NCI-H345 (cell line): Measurements from ENCODE around the gene EML1.

ENCODE experiments used
- DNase-seq: peaks from one replicate; lab custom pipeline; 2025; lab: John Stamatoyannopoulos, UW

Gene EML1

DNA sequence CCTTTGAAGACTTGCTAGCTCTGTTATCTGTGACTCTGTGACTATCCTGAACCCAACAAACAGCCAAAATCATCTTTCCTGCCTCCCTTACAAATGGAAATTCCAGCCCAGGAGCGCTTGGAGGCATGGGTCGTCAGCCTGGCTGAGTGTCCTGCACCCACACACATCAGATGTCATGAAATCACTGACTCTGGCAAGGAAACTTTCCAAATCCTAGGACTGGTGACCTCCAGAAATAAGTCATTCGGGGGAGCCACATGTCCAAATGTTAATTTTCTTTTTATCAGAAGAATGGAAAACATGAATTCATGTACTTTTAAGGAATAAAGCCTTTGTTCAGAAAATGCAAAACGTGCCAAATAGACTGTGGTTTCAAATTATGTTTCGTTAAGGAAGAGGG lies 175.7 kb downstream of the EML1 start:
- no peak for DNase-seq

DNA sequence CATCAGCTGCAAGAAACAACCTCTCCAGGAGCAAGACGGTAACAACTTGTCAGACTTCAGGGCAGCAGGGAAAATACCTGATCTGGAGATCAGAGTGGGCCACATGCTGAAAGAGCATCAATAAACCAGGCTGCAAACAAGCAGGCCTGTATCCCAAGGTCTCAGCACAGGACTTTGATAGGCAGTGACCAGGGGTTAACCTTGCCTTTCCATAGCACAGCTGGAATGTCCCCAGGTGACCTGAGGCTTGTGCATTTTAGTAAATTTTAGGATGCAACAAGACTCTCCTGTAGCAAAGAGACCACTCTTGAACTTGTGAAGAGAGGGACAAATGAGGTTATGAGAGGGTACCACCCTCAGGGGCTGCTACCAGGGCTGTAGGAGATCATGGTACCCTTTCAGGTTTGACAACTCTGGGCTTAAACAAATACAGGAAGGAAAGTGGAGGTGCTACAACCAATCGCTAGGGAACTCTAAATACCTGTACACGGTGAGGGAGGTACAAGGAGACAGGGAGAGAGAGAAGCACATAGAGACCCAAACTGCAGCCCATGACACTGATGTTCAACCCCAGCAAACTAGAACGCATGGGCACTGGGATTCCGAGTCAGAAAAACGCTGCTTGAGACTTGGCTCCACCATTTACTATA lies 176.6 kb downstream of the EML1 start:
- DNase-seq, result no peak

DNA sequence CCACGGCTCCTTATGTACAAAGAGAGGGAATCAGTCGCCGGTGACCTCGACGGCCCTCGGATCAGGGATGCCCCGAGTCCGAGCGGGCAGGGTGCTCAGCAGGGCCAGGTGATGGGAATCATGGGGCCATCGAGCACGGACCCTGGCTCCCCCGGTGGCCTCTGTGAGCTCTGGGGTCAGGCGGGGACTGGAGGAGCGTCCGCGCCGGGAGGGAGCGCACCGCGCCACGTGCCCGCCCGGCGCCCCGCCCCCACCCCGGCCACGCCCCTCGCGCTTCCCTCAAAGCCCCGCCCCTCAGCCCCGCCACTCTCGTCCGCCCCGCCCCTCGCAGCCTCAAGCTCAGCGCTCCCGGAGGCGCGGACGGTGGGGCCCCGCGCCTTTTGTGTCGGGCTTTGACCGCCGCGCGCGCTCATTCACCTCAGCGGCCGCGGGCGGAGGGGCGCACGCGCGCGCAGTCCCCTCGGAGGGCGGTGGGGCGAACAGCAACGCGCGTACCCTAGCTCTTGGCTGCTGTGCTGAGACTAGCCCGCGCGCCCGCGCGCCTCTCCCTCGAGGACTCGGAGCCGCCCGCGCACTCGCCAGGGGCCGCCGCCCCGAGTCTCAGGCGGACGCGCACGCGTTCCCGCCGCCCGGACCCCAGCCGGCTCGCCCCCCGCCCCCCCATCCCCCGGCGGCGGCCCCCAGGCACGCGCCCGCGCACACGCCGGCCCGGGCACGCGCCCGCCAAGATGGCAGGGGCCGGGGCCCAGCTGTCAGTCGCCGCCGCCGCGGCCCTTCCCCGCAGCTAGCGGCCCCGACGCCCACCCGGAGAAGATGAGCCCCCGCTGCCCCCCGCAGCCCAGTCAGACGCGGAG lies 178.1 kb downstream of the EML1 start:
- DNase-seq, result peak; percentile 84

DNA sequence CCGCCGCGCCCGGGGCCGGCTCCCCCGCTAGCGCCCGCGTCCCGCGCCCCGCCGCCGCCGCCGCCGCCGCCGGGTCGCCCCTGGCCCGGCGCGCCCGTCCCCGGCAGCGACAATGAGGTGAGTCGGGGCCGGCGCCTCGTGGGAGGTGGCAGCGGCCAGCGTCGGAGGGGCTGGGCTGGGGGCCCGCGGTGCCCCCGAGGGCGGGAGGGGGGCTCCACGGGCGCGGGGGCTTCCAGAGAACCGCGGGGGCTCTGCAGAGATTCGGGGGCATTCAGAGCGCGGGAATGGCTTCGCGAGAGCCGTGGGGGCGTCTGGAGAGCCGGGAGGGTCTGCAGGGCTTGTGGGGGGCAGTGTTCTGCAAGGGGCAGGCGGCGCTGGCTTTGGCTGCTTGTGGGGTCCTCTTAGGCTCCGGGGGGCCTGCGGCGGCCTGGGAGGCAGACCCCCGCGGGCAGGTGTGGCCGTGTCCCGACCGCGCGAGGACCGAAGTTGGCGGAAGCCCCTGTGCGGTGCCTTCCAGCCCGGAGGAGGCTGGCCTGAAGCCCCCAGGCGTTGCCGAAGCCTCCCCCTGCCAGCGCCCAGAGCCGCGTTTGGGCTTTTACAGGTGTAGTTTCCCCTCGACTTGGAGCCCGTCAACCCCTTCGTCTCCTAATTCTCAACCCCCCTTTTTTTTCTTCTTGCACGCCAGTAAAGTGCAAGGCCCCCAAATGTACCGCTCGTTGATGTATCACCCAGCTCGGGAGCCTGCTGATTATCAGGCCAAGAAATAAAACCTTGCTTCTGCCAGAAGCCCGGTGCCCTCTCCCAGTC lies 178.9 kb downstream of the EML1 start:
- DNase-seq, result peak; percentile 11

DNA sequence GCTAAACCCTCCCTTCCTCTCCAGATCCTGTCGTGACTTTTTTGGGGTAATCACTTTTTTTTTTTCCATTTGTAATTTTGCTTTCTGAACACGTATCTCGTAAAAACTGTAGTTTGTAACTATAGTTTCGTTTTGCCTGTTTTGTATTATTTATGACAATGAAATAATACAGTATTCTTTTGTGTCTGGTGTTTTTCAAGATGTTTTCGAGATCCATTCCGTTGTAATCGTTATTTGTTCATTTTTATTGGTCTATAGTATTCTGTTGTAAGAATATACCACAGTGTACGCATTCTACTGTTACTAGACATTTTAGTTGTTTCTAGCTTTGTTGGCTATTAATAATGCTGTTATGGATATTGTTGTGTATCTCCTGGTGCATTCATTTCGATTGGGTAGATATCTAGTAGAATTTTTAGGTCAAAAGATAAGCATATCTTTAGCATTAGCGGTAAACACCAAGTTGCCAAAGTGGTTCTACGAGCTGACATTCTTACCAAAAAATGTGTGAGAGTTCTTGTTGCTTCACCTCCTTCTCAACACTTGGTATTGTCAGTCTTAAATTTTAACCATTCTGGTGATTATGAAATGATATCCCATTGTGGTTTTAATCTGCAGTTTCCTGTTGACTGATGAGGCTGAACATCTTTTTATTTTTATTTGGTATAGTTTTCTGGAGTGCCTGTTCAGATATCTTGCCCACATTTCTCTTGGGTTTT lies 179.7 kb downstream of the EML1 start:
- DNase-seq, result no peak

DNA sequence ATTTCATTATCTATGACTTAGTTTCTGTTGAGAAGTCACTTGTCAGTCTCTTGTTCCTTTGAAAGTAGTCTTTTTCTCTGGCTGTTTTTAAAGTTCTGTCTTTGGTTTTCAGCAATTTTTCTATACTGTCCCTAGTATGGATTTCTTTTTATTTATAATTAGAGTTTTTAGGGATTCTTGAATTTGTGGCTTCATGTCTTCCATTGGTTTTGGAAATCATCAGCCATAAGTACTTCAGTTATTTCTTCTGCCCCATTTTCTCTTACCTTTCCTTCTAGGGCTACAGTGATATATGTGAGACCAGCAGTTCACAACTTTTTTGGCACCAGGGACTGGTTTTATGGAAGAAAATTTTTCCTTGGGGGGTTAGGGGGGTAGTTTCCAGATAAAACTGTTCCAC lies 182.0 kb downstream of the EML1 start:
- no peak for DNase-seq

DNA sequence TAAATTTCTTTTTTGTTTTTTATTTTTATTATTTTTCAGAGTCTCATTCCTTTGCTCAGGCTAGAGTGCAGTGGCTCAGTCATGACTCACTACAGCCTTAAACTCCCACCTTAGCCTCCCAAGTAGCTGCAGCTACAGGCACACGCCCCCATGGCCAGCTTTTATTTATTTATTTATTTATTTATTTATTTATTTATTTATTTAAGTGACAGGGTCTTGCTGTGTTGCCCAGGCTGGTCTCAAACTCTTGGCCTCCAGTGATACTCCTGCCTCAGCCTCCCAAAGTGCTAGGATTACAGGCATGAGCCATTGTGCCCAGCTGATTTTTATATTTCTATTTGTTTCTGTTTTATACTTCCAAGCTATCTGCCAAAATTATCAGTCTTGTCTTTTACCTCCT lies 182.8 kb downstream of the EML1 start:
- DNase-seq, result no peak

DNA sequence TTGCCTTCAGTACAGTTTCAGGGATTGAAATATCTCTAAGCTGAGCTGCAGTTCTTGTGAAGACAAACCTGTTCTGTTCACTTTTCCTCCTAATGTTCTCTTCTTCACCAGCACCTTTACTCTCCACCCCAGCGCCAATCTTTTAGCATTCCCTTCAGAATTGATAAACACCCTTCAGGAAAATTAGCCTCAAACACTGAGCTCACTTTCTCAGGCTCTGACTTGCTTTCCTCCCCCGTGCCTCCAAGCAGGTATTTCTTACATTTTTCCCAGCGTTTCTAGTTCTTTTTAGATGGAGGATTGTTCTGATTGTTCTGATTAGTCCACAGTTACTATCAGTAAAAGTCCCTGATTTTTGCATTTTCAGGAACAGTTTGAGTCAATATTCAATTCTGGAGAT lies 183.5 kb downstream of the EML1 start:
- DNase-seq, result no peak

DNA sequence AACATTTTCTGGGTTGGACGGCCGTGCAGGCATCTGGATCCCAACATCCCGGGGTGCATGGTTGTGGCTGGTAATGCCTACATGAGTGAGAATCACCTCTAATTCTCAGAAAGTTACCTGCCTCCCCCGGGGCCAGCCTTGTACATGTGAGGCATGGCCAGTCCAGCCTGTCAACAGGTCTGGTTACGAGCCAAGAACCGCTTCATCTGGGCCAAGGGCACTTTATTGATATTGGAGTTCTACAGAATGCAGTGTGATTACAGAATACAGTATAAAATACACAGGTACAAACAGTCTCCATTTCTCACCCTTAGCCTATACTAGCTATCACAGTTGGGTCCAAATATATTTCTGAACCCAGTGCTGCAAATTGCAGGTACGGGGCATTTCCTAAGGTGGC lies 187.1 kb downstream of the EML1 start:
- DNase-seq, result no peak

DNA sequence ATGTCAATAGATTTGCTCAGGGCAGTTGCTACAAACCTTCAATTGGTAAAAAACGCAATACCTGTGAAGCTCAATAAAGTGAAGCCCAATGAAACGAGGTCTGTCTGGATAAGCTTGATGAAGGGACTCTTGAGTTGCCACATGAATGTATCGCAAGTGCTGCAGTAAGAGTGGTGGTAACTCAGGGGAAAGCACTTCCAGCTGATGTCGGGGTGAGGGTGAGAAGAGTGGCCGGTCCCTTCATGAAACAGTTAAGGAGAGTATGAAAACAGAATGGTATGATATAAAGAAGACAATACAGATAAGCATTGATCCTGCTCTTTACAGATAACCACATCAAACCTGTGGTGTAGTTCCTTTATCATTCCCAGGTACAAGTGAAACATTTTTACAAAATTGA lies 188.6 kb downstream of the EML1 start:
- no peak for DNase-seq

DNA sequence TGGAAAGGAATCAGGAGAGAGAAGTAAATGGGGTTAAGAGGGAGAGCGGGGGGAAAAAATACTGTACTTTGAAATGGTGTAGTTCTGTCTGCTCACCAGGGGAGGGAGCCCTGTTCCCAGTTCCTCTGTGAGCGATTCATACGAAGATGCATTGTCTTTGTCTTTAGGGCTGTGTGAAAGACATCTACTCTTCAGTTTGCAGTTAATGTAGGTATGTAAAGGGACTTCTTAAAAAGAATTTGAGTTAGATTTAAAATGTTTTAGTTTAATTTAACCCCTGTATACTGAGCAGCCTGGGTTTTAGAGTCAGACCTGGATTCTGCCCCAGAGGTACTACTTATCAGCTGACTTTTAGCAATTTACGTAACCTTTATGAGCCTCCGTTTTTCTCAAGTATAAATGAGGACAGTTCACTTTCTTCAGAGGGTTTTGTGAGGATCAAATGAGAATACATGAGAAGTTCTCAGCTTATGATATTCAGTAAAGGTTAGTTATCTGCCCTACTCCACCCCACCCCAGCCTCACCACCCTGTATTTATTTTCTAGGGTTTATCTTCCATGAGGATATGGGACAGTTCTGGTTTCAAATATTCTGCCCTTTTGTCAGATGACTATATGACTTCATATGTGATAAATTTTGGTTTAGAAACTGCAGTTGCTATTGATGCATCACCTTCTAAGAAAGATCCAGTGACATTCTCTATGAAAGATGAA lies 189.5 kb downstream of the EML1 start:
- peak; percentile 63 for DNase-seq

DNA sequence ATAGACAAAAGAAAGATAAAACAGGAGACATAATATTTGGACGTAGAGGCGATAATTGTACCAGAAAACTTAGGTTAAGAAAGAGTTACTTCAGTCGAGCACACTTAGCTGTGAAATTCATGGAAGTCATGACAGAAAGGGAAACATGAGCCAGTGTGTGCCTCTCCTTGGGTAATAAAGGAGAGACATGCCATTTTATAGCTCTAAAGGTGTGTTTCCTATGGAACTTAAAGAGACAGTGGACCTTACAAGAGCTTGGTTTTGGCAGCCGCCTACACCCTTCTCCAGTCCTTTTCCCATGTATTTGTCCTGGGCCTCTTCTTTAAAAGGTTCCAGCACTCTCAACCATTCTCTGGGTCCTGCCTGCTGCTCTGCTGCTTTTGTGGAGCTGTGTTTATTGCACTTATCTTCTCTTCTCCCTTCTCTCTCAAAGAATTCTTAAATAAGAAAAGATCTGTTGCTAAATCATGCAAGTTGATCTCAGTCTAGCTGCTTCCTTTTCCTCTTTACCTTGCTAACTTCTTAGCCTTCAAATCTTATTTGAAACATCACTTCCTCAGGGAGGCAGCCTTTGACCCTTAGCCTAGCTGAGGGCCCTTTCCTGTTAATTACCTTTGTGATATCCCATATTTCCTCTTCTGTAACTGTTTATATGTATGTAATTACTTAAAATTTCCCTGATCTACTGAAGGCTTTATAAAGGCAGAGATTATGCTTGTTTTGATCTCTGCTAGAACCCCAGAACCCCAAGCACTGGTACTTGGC lies 190.2 kb downstream of the EML1 start:
- no peak for DNase-seq

DNA sequence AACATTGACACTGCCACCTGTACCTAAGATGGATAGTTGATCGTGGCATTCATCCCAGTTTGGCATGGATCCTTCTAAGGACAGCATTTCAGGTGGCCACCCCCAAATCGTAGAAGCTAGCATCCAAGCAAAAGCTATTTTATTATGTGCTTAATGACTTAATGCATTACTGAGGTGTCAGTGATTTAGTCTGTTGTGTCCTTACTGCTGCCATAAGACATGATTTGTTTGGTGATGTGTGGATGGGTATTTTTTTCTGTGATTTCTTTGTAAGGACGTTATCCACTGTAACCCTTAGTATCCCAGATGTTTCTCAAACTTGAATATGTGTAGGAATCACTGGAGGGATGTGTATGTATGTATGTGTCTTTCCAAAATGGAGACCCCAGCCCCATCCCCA lies 190.8 kb downstream of the EML1 start:
- DNase-seq, result no peak

DNA sequence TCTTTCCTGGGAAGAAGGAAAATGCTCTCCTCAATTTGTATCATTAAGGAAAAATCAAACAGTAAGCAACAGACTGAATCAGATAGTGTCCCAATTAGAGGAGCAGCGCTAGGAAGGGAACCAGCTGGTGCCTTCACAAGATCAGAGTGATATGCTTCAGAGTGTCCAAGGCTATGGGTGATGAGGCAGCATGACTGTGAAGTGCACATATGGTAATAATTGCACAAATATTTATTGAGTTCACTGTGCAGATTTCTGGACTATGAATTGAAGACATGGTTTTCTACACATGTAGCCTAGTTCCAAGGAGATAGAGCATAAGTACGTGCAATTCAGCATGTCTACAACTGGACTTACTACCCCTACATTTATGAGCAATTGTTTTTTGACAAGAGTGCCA lies 193.2 kb downstream of the EML1 start:
- DNase-seq, result no peak

DNA sequence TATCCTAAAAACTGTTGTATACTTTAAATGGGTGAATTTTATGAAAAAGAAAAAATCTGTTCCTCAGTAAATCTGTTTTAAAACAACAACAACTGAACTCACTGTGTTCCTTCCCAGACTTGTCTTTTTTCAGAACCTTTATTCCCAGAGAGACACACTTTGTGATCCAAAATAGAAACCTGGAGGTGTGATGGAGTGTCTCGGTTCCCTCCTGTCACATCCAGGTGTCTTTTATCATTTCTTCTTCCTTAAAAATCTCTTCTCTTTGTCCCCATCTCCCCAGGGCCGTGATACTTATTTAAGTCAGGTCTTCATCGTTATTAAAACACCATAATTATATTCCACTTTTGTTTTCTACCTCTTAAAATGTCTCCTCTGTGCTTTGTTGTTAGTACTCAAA lies 195.8 kb downstream of the EML1 start:
- no peak for DNase-seq

DNA sequence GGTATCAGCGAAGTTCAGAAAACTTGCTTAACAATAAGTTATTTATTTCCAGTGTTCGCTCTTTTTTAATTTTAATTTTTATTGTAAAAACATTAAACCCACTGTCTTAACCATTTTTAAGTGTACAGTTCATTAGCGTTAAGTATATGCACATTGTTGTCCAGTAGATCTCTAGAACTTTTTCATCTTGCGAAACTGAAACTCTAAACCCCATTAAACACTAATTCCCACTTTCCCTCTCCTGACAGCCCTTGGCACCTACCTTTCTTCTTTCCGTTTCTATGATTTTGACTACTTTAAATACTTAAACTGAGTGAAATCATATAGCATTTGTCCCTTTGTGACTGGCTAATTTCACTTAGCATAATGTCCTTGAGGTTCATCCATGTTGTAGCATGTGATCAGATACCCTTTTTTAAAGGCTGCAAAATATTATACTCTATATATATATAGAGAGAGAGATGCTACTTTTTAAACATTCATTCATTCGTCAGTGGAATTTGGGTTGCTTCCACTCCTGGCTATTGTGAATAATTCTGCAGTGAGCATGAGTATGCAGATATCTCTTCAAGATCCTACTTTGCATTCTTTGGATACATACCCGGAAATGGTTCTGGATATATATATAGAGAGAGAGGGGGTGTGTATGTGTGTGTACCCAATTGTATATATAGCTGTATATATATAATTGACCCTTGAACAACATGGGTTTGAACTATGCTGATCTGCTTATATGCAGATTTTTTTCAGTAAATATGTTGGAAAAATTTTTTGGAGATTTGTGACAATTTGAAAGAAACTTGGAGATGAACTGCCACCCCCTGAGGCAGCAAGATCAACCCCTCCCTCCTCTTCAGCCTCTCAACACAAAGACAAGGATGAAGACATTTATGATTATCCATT lies 197.3 kb downstream of the EML1 start:
- DNase-seq, result no peak

DNA sequence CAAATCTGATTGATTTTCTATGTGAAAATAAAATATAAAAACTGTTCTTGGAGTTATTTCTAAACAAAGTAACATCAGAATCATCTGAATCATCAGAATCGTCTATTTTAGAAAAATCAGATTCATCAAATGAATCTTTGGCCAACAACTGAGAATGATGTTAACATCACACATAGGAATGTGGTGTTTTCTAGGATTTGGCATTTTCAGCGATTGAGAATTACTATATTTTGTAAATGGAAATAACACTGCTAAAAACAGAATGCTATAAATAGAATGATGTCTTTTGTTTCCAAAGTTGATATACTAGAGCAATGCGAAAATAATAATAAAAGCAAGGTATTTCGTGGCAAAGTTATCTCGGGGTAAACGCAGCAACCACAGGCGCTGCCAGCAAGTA lies 198.1 kb downstream of the EML1 start:
- no peak for DNase-seq
